ENCODE results near the gene GAPDHS.

Gene GAPDHS

GRCh38 chr19:35540356-35540927, 7.2 kb downstream of the GAPDHS start:
- no peak for DNase-seq

DNA sequence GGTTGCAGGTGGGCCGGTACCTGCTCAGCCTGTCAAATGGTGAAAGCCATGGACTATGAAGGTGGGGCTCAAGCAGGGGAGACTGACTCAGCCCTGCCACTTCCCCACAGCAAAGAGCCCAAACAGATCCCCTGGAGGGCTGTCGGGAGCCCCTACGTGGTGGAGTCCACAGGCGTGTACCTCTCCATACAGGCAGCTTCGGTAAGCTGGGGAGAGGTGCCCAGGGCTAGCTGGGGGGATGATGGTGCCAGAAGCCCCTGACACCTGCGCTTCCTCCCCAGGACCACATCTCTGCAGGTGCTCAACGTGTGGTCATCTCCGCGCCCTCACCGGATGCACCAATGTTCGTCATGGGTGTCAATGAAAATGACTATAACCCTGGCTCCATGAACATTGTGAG, 9.0 kb downstream of the GAPDHS start:
- no peak for DNase-seq

- no peak for DNase-seq
These were observed 10.2 kb downstream of the GAPDHS start for GRCh38 chr19:35543280-35544109.

GRCh38 chr19:35544110-35544802, 11.0 kb downstream of the GAPDHS start:
- no peak for DNase-seq

- DNase-seq: peak; percentile 84
These were observed 12.0 kb downstream of the GAPDHS start, which contains the start of gene TMEM147 for GRCh38 chr19:35545001-35545854. Gene TMEM147, plus strand, starts transcription at chr19:35545626. Its CDS starts 114 bp downstream, at chr19:35545740.

DNA sequence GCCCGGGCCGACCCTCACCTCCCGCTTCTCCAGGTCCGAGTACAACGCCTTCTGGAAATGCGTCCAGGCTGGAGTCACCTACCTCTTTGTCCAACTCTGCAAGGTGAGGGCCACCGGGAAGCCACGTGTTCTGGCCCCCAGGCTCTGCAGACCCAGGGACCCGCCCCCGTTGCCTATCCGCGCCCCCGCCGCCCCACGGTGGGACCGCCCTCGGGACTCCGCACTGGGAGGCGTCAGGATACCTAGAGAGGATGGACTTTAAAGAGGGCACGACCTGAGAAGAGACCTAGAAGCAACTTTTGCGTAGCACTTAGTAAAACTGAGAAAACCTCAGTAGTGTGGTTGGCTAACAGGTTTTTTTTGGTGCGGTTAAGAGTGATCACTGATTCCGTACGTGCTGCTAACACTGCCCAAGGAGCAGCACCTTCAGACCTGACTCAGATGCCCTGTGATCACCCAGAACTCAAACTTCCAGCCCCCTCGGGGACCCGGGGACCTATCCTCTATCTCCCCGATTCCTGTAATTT, 12.7 kb downstream of the GAPDHS start:
- peak; percentile 29 for DNase-seq

- DNase-seq: no peak
These were observed 13.3 kb downstream of the GAPDHS start for GRCh38 chr19:35546532-35546931.

GRCh38 chr19:35549174-35549788, 16.0 kb downstream of the GAPDHS start:
- DNase-seq: peak; percentile 48

GRCh38 chr19:35549879-35550523, 16.7 kb downstream of the GAPDHS start:
- DNase-seq: no peak

- no peak for DNase-seq
These were observed 18.0 kb downstream of the GAPDHS start for GRCh38 chr19:35551091-35551810.

DNA sequence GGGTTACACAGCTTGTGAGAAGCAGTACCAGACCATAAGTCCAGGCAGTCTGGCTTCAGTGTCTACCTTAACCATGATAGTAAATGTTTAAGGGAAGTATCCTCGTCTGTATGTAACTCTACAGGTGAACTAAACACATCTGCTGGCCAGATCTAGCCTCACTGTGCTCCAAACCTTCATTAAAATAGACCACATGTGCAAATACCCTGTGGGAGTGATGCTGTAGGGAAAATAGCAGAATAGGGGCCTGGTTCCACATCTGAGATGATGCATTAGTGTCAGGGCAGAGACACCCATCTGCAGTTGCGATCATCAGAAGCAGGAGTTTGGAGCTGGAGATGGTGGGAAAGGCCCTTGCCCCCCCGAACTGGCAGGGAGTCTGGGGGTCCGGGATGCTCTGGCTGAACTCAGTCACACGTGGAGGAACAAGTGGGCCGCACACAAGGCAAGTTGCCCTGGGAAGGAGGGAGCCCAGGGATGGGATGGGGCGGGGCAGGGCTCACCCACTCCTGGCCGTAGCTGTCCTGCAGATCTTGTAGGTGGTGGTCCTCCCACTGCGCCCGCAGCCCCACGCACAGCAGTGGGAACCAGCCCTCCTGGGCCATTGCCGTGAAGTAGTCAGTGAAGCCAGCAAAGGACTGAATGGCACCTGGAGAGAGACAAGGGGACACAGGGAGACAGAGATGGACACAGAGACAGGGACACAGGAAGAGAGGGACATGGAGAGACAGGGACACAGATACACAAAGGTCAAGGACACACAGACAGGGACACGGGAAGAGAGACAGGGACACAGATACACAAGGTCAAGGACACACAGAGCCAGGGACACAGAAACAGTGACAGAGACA, 19.5 kb downstream of the GAPDHS start:
- DNase-seq: no peak

- DNase-seq: no peak
These were observed 20.2 kb downstream of the GAPDHS start for GRCh38 chr19:35553385-35554000.

- DNase-seq: no peak
These were observed 20.8 kb downstream of the GAPDHS start for GRCh38 chr19:35554076-35554475.

DNA sequence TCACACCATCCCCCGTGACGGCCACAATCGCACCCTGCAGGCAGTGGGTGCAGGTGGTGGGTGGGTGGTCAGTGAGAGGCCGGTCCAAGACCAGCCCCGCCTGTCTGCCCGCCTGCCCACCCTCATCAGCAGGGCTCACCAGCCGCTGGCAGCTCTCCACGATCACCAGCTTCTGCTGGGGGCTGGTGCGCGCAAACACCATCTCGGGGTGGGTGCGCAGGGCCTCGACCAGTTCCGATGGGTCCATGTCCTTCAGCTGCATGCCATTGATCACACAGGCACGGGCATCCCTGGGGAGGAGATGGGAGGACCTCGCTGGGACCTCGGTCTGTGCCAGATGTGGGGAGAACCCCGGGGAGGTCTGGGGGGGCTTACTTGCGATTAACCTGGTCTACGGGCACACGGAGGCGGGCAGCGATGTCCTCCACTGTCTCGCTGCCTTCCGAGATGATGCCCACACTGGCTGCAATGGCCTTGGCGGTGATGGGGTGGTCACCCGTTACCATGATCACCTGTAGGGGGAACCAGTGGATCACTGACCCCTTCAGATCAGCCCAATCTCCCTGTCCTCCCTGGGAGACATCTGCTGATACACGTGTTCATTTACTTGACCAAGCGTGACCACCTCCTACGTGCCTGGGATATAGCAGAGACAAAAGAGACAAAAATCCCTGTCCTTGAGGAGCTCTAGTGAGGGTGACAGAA, 22.2 kb downstream of the GAPDHS start:
- DNase-seq: no peak

- DNase-seq: no peak
These were observed 22.9 kb downstream of the GAPDHS start for GRCh38 chr19:35556025-35556590.

DNA sequence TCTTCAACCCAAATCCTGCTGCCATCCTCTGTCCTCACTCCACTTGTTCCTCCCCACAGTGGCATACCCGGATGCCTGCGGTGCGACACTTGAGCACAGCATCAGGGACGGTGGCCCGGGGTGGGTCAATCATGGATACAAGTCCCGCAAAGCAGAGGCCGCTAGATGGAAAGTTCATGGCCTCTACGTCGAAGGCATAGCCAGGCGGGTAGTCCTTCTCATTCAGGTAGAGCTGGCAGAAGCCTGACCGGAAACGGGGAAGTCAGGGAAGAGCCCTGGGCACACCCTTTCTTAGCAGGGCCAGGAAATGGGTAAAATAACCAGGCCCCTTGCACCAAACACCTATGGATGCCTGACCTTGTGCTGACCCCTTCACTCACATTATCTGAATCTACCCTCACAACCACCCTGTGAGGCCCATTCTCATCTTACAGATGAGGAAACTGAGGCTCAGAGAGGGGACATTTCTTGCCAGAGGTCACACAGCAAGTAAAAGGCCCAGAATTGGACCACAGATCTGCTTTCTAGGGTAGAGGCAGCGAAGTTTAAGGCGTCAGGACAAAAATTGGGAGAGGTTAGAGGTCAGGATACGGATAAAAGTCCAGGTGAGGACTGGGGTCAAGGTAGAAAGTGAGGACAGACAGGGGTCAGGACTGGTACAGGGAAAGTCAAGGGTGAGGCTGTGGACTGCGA, 23.7 kb downstream of the GAPDHS start:
- DNase-seq: peak; percentile 4

GRCh38 chr19:35557539-35558399, 24.5 kb downstream of the GAPDHS start:
- DNase-seq: peak; percentile 57
